Epithelial cell of esophagus (primary cell): ENCODE measurements around the gene MRPL16.

Experiments
- DNase-seq: peaks from one replicate; pipeline ENCODE4 v3.0.0; 2010; ENCODE audit warnings: low read depth
- H3K4me3 ChIP-seq: 2 replicates; pipeline ENCODE4 v1.5.1; 2011; ENCODE audit warnings: mild to moderate bottlenecking, low read length, control low read depth
- TF ChIP-seq, protein P1 (sequence below): IDR thresholded peaks from 2 replicates; pipeline ENCODE4 v1.5.1; 2011; ENCODE audit warnings: low read depth, mild to moderate bottlenecking, low read length, control low read depth, inconsistent platforms; ENCODE audit not compliant: insufficient read depth; ENCODE audit errors: missing control alignments

Gene MRPL16

DNA sequence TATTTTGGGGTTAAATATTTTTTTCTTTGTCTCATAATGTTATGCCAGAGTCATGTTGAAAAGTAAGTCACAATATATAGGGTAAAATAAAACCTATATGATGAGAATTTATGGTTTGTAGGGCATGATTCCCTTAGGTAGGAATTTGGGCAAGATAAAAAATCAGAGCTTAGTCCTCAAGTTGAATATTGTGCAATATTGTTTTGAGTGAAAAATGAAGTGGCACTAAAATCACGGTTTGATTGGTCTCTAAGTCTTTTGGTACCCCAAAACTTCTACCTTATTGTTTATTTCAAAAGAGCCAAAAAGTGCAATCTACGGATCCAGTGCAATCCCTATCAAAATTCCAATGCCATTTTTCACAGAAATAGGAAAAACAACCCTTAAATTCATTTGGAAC lies 1.6 kb upstream of the MRPL16 start:
- no peak overlapping the region for H3K4me3 ChIP-seq
- TF ChIP-seq, protein P1, sequence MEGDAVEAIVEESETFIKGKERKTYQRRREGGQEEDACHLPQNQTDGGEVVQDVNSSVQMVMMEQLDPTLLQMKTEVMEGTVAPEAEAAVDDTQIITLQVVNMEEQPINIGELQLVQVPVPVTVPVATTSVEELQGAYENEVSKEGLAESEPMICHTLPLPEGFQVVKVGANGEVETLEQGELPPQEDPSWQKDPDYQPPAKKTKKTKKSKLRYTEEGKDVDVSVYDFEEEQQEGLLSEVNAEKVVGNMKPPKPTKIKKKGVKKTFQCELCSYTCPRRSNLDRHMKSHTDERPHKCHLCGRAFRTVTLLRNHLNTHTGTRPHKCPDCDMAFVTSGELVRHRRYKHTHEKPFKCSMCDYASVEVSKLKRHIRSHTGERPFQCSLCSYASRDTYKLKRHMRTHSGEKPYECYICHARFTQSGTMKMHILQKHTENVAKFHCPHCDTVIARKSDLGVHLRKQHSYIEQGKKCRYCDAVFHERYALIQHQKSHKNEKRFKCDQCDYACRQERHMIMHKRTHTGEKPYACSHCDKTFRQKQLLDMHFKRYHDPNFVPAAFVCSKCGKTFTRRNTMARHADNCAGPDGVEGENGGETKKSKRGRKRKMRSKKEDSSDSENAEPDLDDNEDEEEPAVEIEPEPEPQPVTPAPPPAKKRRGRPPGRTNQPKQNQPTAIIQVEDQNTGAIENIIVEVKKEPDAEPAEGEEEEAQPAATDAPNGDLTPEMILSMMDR: no peak
- DNase-seq: no peak

DNA sequence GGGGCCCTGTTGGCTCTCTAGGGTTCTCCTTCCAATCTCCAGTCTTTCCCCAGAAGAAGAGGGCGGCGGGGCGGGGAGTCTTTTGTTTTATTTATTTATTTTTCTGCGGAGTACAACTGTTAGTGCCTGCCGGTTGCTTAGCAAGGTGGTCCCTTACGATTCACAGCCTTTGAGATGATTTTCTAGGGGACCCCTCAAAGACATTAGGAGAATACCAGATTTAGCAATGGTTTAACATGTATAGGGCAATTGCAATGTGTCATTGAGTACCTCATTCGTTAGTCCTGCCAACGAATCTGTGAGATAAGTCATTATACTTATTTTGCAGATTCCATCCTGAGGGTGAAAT lies 307 bp upstream of the MRPL16 start:
- H3K4me3 ChIP-seq: peak overlapping the region; percentile 99
- DNase-seq: no peak
- TF ChIP-seq, protein P1: no peak

GRCh38 chr11:59807047-59807610 lies 3.4 kb downstream of the MRPL16 start:
- H3K4me3 ChIP-seq: no peak overlapping the region
- TF ChIP-seq, protein P1: no peak
- no peak for DNase-seq

GRCh38 chr11:59804061-59804460 lies 6.5 kb downstream of the MRPL16 start:
- no peak for DNase-seq
- TF ChIP-seq, protein P1: no peak
- H3K4me3 ChIP-seq: no peak overlapping the region

DNA sequence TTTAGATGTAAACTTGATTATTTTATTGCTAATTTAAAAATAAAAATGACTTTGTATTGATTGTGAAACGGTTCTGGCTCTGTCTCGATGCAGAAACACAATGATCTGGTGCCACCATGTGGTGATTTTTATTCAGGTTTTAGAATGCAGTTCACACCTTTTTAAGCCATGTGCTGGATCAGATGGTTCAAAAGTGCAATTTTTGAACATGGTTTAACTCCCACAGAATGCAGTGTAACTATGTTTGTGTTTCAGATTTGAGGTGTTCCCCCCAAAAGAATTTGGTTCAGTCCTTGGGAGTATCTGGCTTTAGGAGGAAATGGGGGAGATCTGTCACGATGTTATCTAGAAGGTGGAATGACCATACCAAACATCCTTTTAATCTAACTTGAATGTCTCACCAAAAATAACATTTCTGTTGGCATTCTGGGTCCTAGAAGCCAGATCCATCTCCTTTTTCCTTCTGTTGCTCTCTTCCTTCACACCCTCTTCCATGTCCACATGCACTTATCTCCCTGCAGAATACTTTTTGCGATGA lies 7.9 kb downstream of the MRPL16 start:
- TF ChIP-seq, protein P1: peak; percentile 62
- peak; percentile 70 for DNase-seq
- H3K4me3 ChIP-seq: no peak overlapping the region

DNA sequence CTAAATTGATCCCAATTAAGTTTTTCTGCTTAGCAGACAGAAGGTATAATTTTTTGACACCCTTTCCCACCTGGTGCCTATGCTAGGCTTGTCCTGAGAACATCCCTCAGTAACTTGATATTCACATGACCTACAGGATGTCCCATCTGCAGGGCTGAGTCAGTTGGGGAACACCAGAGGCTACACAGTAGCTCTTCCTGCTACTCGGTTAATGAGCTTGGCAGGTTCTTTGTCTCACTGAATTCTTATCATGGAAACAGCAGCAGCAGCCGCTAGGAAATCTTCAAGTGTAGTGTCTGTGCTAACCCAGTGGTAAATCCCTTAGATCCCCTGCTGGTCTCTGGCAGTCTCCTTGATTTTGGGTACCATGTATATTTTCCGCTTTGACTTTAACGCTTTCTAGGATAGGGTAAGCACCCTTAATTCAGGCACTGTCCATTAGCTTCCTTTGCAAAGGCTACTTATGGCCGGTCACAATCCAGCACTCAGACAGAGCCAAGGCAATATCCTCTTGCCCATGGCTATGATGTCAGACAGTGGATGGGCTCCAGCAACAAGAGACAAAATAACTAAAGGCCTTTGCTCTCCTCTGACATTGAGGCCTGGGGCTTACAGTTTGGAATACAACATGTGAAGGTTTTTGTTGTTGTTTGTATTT lies 8.5 kb downstream of the MRPL16 start:
- no peak overlapping the region for H3K4me3 ChIP-seq
- DNase-seq: peak; percentile 60
- TF ChIP-seq, protein P1: no peak
